Natural killer cell (primary cell): ENCODE measurements around the gene CFAP92. TPM values are rescaled to one million over a fixed set of nuclear protein-coding genes. Genes with fewer than 3 reads are reported as not detected.

ENCODE experiments used
- ATAC-seq, 3 donors: fragments of 150-1000 bp in 2 of 3; fragments of 200-7000 bp in 1 of 3; cut with Tn5 transposase; 1 replicate in 1 of 3; 2 replicates in 2 of 3; pipeline ENCODE4 v1.10.0; 2021; ENCODE audit warnings: mild to moderate bottlenecking in 2 of 3, moderate library complexity in 2 of 3
- DNase-seq, 2 donors: peaks; one replicate each; pipeline versions ENCODE4 v3.0.0 to v3.0.0-alpha.2; 2013 to 2021; ENCODE audit warnings: mixed read lengths in 1 of 2
- H3K27ac ChIP-seq: one replicate; pipeline ENCODE4 v1.5.1; 2013; ENCODE audit warnings: mild to moderate bottlenecking, low read length
- H3K27me3 ChIP-seq: one replicate; pipeline ENCODE4 v1.6.1; 2013; ENCODE audit warnings: low read length; ENCODE audit not compliant: control insufficient read depth, insufficient read depth
- H3K36me3 ChIP-seq: one replicate; pipeline ENCODE4 v1.6.1; 2013; ENCODE audit warnings: low read length; ENCODE audit not compliant: control insufficient read depth, insufficient read depth
- H3K4me1 ChIP-seq: one replicate; pipeline ENCODE4 v1.6.1; 2013; ENCODE audit warnings: low read length; ENCODE audit not compliant: control insufficient read depth, insufficient read depth
- H3K4me3 ChIP-seq: one replicate; pipeline ENCODE4 v1.5.1; 2013; ENCODE audit warnings: low read length
- H3K9me3 ChIP-seq: one replicate; pipeline ENCODE4 v1.6.1; 2013; ENCODE audit warnings: low read length; ENCODE audit not compliant: control insufficient read depth, insufficient read depth
- H3K27ac Mint-ChIP-seq, 2 donors: one replicate each; pipeline ENCODE4 v1.8.0; 2022; ENCODE audit warnings: mild to moderate bottlenecking in 2 of 2, mixed read lengths in 2 of 2, moderate library complexity in 1 of 2
- H3K27me3 Mint-ChIP-seq, 2 donors: one replicate each; pipeline ENCODE4 v1.8.0; 2022; ENCODE audit warnings: low read depth in 2 of 2, mixed read lengths in 2 of 2
- H3K36me3 Mint-ChIP-seq: one replicate; pipeline ENCODE4 v1.8.0; 2022; ENCODE audit warnings: mixed read lengths
- H3K4me1 Mint-ChIP-seq, 2 donors: one replicate each; pipeline ENCODE4 v1.8.0; 2022; ENCODE audit warnings: mixed read lengths in 2 of 2
- H3K4me3 Mint-ChIP-seq: one replicate; pipeline ENCODE4 v1.8.0; 2022; ENCODE audit warnings: mild to moderate bottlenecking, moderate library complexity, mixed read lengths
- H3K9me3 Mint-ChIP-seq, 2 donors: one replicate each; pipeline ENCODE4 v1.8.0; 2022; ENCODE audit warnings: mixed read lengths in 2 of 2
- WGBS: methylation state at CpG from one replicate; pipeline ENCODE4 v1.1.7; 2013; ENCODE audit warnings: missing lambda C conversion rate; ENCODE audit not compliant: insufficient coverage; 5-methylcytosine and 5-hydroxymethylcytosine counted together
- intact Hi-C: fragments of 100-400 bp; cut with micrococcal nuclease; formaldehyde crosslinking; loops from one replicate; pipeline ENCODE4 v1.14.2; 2022
- total RNA-seq, 4 donors: library from RNA; stranded (reverse); fragments of 120-200 nt in 1 of 4; gene quantifications; one replicate each; pipeline versions ENCODE4 v1.2.3 to v1.2.4, GENCODE V29; 2013 to 2022
- TF ChIP-seq, protein P1 (sequence below): fragments of 200-600 bp; IDR thresholded peaks from one replicate; pipeline ENCODE4 v1.8.0; 2022; ENCODE audit warnings: antibody characterized with exemption

CFAP92 gene
- total RNA-seq, 3 donors from 2014 or later (not counting 1 experiment from before 2014, with no cell fraction given), result 0.26 to 0.43 (median 0.41) TPM

DNA sequence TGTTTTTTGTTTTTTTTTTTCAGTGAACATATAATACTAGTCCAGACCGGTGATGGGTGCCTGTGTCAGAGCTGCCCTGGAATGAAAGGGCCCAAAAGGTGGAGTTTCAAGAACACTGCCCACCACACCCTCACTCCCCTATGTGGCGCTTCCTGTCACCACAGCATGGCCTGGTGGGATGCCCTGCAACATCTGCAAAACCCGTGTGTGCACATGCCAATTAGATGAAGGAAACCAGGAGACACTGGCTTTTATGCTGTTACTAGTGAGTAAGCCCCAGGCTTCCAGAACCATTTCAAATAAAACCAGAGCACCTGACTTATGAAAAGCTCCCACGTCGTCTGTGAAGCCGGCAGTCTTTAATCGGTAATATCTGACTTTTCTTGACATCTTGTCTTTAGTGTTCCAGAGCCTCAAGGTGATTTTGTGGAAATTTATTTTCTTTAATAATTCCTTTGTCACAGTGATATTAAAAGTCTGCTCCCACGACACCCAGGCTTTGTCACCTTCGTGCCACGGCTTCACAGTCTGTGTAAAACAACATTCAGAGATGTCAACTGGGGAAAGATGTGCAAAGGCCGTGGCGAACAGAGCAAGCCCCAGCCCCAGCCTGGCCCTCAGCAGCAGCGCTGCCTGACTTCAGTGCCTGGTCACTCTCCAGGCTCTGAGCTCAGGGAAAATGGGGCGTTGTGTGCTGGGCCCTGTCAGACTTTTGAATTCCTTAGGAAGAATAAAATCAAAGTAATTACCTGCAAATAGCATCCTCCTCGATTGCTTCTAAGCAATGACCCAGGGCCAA lies 6.4 kb downstream of the CFAP92 start:
- H3K4me3 Mint-ChIP-seq, result no peak overlapping the region
- ATAC-seq (no peak), DNase-seq (no peak)
- Histone ChIP-seq H3K4me3 (no peak overlapping the region), H3K27ac (no peak overlapping the region), H3K4me1 (no peaks in the 10 kb centered on the region), H3K9me3 (no peaks in the 10 kb centered on the region), H3K27me3 (no peaks in the 10 kb centered on the region), H3K36me3 (no peaks in the 10 kb centered on the region)
- TF ChIP-seq, protein P1, sequence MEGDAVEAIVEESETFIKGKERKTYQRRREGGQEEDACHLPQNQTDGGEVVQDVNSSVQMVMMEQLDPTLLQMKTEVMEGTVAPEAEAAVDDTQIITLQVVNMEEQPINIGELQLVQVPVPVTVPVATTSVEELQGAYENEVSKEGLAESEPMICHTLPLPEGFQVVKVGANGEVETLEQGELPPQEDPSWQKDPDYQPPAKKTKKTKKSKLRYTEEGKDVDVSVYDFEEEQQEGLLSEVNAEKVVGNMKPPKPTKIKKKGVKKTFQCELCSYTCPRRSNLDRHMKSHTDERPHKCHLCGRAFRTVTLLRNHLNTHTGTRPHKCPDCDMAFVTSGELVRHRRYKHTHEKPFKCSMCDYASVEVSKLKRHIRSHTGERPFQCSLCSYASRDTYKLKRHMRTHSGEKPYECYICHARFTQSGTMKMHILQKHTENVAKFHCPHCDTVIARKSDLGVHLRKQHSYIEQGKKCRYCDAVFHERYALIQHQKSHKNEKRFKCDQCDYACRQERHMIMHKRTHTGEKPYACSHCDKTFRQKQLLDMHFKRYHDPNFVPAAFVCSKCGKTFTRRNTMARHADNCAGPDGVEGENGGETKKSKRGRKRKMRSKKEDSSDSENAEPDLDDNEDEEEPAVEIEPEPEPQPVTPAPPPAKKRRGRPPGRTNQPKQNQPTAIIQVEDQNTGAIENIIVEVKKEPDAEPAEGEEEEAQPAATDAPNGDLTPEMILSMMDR, result no peak
- no peaks in the 10 kb centered on the region for H3K27me3 Mint-ChIP-seq
- no peaks in the 10 kb centered on the region for H3K4me1 Mint-ChIP-seq
- intact Hi-C loops, result no loop called here
- H3K27ac Mint-ChIP-seq, result no peak overlapping the region
- WGBS, result 84% methylated on average over 15 of the region's 15 CpGs
- H3K36me3 Mint-ChIP-seq, result no peaks in the 10 kb centered on the region
- H3K9me3 Mint-ChIP-seq, result no peaks in the 10 kb centered on the region

DNA sequence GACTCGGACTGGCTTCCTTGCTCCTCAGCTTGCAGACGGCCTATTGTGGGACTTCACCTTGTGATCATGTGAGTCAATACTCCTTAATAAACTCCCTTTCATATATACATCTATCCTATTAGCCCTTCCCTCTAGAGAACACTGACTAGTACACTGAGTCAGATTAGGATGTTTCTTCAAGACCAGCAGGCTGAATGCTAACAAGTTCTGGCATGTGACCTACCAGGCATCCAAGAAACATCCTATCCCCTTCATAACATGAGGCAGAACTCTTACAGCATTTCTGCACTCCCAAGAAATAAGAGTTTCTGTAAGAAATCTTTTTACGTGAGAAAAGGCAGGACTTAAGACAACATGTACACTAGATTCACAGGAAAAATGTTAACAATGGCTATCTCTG lies 9.3 kb downstream of the CFAP92 start:
- intact Hi-C loops, result no loop called here
- Mint-ChIP-seq H3K9me3 (no peaks in the 10 kb centered on the region), H3K27ac (no peak overlapping the region), H3K36me3 (no peaks in the 10 kb centered on the region), H3K27me3 (no peaks in the 10 kb centered on the region), H3K4me3 (no peak overlapping the region), H3K4me1 (no peaks in the 10 kb centered on the region)
- no peak for ATAC-seq
- 96% methylated on average over 3 of the region's 3 CpGs for WGBS
- Histone ChIP-seq H3K27me3 (no peaks in the 10 kb centered on the region), H3K36me3 (no peaks in the 10 kb centered on the region), H3K4me3 (no peak overlapping the region), H3K9me3 (no peaks in the 10 kb centered on the region), H3K27ac (no peak overlapping the region), H3K4me1 (no peaks in the 10 kb centered on the region)
- TF ChIP-seq, protein P1, result no peak
- DNase-seq, result no peak

DNA sequence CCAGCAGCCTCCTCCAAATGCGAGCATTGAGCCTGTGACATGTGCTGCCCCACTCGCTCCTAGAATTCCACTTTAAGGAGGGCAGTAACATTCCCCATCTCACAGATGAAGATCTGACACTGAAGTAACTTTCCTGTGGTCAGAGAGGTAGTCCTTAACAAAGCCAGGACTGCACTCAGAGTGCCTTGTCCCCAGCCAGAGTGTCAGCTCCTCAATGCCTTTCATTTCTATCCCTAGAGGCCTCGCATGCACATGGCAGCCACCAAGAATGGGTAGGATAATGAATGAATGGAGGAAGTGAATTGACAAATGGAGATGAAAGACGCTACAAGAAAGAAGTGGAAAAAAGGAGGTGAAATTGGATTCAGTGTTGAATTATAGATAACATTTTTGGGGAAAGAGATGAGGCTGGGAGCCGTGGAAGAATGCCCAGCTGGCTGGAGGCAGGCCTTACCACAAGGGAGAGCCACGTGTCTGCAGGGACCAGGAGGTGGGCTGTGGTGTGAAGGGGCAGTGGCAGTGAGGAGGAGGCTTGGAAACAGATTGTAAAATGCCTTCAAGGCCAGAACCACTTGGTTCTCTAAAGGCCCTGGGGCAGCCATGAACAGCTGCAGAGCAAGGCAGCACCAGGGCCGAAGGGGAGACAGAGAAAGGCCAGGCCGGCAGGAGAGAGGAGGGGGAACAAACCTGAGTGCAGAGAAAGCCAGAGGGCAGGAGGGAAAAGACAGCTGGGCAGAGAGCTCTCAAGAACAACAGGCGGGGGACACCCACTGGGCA lies 10.4 kb downstream of the CFAP92 start:
- no peak for ATAC-seq
- no peaks in the 10 kb centered on the region for H3K36me3 ChIP-seq
- 84% methylated on average over 9 of the region's 9 CpGs for WGBS
- H3K4me3 ChIP-seq, result no peak overlapping the region
- H3K27ac ChIP-seq, result no peak overlapping the region
- H3K4me1 Mint-ChIP-seq, result no peaks in the 10 kb centered on the region
- no peaks in the 10 kb centered on the region for H3K9me3 Mint-ChIP-seq
- intact Hi-C loops, result no loop called here
- H3K4me3 Mint-ChIP-seq, result no peak overlapping the region
- TF ChIP-seq, protein P1, result no peak
- DNase-seq, result no peak
- H3K27me3 Mint-ChIP-seq, result peaks cover 0 to 1% of the 10 kb centered on the region in 2 donors
- H3K36me3 Mint-ChIP-seq, result no peaks in the 10 kb centered on the region
- H3K27me3 ChIP-seq, result no peaks in the 10 kb centered on the region
- no peaks in the 10 kb centered on the region for H3K4me1 ChIP-seq
- no peak overlapping the region for H3K27ac Mint-ChIP-seq
- no peaks in the 10 kb centered on the region for H3K9me3 ChIP-seq
